Adrenal gland (tissue), 5 donors: ENCODE measurements around the gene AMN1.

ENCODE experiments used
- POLR2A ChIP-seq, 2 donors: fragments of 450-650 bp; IDR thresholded peaks; one replicate each; pipeline ENCODE4 v1.6.1; 2017; ENCODE audit warnings: antibody characterized with exemption in 2 of 2, mild to moderate bottlenecking in 2 of 2, moderate library complexity in 1 of 2
- TF ChIP-seq, protein P1 (sequence below), 6 experiments: fragments of 450-650 bp in 4 of 6; fragments of 200-600 bp in 2 of 6; sonication (generic) in 1 of 6; IDR thresholded peaks; 1 replicate in 5 of 6; 2 replicates in 1 of 6; pipeline versions ENCODE4 v1.5.1 to v1.8.0; 2016 to 2021; ENCODE audit warnings: antibody characterized with exemption in 6 of 6, mild to moderate bottlenecking in 2 of 6, moderate library complexity in 1 of 6
- donor health status: DM: no; HTN: no; CAD: no.

DNA sequence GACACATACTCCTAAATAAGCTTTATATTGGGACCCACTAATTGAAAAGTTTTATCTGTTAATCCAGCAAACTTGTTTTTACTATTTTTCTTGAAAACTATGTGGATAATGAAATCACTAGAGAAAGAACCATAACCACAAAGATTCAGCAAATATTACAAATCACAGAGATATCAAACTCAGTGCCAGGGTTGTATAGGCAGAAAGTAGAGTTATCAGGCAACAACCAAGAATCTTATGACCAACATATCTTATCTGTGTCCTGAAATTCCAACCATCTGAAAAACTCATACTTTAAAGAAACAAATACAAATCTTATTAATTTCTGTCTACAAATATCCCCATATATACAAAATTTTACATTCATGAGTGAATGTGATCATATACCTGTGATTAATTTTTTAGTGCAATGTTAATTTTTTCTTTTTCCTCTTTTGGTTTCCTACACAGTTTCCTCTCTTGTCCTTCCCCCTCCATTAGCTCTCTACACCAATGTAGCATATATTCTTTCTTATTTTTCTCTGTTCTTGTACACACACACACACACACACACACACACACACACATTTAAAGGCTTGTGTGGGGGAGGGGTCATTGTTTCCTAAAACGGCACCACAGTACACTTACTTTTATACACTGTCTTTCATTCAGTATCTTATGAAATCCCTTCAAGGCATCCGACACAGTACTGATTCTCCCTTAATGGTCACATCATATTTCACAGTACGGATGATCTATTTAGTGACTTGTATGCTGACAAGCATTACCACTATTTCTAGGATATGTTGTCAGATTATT, 18.6 kb downstream of the AMN1 start:
- TF ChIP-seq, protein P1, sequence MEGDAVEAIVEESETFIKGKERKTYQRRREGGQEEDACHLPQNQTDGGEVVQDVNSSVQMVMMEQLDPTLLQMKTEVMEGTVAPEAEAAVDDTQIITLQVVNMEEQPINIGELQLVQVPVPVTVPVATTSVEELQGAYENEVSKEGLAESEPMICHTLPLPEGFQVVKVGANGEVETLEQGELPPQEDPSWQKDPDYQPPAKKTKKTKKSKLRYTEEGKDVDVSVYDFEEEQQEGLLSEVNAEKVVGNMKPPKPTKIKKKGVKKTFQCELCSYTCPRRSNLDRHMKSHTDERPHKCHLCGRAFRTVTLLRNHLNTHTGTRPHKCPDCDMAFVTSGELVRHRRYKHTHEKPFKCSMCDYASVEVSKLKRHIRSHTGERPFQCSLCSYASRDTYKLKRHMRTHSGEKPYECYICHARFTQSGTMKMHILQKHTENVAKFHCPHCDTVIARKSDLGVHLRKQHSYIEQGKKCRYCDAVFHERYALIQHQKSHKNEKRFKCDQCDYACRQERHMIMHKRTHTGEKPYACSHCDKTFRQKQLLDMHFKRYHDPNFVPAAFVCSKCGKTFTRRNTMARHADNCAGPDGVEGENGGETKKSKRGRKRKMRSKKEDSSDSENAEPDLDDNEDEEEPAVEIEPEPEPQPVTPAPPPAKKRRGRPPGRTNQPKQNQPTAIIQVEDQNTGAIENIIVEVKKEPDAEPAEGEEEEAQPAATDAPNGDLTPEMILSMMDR (IDR thresholded peaks at IDR 0.05) = no peak
- TF ChIP-seq POLR2A (IDR thresholded peaks at IDR 0.05) = no peak
